NCI-H2196 (cell line): ENCODE data around the gene APOB.
A peak's percentile ranks its signal among the peaks of the same experiment; 100 is the strongest.

ENCODE experiments used
- DNase-seq: peaks from one replicate; lab custom pipeline; 2025; ENCODE audit not compliant: unreplicated experiment; lab: John Stamatoyannopoulos, UW

The APOB gene

GRCh38 chr2:21050164-21050563 lies 6.3 kb upstream of the APOB start:
- no peak for DNase-seq

GRCh38 chr2:21047141-21048009 lies 3.5 kb upstream of the APOB start:
- no peak for DNase-seq

DNA sequence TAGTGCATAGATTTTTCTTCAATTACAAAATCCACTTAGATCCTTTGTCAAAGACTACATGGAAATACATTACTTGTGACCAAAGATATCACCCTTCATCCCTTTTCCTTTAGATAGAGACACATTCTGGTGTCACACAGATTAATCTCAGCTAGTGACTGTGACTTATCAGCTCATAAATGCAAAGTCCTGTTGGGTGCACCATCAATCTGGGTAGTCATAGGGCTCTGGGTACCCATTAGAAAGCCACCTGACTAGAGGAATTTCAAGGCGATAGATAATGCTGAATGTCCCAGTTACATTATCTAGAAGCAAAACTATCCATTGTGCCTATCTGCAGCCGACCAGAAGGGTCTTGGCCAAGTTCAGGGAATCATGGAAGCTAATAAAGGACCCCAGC lies 2.6 kb upstream of the APOB start:
- DNase-seq: no peak

DNA sequence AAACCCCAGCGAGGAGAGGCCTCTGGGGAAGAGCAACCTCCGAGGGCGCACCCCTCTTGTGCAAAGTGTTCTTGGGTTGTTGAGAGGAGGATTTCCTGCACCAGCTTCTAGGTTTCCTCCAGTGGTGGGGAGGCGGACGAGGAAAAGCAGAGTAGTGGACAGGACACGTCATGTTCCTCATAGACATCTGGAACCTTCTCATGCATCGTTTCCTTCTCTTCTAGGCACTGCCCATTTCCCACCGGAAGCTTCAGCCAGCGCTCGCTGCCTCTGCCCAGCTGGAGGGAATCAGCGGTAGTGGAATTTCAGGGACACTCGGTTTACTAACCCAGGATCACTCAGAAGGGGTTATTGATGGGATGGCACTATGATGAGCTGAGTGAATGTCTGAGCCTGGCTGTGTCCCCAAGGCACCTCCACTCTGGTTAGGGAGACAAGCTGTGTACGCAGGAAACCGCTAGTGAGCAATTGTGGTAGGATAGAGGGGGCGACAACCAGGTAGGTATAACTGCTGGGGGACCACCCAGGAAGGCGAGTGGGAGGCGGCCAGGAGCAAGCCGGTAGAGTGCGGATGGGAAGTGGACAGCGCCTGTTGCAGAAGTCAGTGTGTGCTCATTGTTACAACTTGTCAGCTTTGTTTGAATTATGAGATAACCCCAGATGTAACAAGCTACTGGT lies 960 bp upstream of the APOB start:
- no peak for DNase-seq

DNA sequence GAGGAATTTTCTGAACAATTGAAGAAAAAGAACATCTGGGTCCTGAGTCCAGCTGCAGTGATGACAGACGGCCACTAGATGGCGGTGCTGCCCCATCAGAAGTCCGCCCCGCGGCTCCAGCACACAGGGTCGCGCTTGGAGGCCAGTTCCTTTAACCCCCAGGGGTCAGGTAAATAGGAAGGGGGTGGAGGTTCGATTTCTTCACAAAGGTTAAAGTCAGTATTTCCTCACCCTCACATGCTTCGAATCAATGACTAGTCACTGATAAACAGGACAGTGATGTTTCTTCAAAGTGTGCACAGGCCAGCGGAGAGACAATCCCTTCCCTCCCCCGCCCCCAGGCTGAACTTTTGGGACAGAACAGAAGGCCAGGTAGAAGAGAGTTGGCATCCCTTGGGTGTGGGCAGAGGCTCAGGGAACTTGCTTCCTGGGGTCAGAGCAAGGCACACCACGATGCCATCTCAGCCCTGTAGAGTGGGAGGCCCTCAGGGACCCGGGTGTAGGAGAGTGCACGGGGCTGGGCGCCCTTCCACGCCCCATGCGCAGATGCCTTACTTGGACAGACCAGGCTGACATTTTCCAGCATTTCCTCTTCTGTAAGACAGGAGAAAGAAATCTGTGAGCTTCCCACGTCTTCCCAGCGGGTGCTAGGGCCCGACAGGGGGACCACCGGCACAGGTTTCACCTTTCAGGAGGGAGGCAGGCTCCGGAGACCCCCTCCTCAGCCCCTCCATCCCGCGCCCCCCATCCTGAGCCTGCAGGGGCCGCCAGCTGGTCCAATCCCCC lies 722 bp downstream of the APOB start:
- peak; percentile 45 for DNase-seq

DNA sequence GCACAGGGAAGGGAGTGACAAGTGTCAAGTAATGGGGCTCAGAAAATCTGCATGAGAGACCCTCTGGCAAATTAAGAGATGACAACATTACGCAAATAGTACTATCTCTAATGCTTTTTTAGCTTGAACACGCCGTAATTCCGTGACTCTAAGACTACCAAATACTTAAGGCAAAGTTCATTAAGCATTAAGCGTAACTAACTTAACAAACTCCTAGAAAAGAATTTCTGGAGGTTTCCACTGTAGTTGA lies 1.2 kb downstream of the APOB start:
- no peak for DNase-seq

- no peak for DNase-seq
Observed at GRCh38 chr2:21041943-21042707, 1.7 kb downstream of the APOB start.

- no peak for DNase-seq
Observed at GRCh38 chr2:21041462-21041861, 2.4 kb downstream of the APOB start.

GRCh38 chr2:21040468-21041377 lies 3.1 kb downstream of the APOB start:
- no peak for DNase-seq

DNA sequence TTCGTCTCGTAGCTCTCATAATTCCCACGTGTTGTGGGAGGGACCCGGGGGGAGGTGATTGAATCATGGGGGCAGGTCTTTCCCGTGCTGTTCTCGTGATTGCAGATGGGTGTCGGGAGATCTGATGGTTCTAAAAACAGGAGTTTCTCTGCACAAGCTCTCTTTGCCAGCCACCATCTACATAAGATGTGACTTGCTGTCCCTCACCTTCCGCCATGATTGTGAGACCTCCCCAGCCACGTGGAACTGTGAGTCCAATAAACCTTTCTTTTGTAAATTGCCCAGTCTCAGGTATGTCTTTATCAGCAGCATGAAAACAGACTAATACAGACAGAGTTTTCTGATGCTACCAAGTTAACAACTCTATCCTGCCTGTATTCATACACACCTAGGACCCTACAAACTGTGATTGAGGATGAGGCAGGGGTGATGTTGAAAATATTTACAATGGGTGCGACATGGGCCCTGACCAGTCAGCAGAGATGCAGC lies 3.9 kb downstream of the APOB start:
- no peak for DNase-seq

DNA sequence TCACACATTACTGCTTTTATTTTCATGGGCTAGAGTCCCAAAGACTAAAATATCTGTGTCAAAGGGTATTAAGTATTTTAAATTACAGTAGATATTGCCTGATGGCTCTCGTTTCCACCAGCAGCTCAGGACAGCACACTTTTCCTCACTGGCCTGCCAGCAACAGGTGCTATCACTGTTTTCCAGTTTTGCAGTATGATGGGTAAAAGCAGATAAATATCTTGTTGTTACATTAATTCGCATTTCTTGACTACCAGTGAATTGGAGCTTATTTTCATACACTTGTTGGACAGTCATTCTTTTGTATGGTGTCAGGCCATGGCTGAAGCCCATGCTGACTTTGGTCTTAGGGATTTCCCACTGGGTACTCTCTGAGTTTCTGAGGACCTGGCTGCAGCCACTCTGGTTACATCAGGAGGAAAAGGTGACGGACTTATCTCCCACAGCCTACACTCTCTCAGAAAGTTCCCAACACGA lies 4.8 kb downstream of the APOB start:
- no peak for DNase-seq

- no peak for DNase-seq
Observed at GRCh38 chr2:21038403-21039073, 5.3 kb downstream of the APOB start.

GRCh38 chr2:21037671-21038108 lies 6.2 kb downstream of the APOB start:
- no peak for DNase-seq

DNA sequence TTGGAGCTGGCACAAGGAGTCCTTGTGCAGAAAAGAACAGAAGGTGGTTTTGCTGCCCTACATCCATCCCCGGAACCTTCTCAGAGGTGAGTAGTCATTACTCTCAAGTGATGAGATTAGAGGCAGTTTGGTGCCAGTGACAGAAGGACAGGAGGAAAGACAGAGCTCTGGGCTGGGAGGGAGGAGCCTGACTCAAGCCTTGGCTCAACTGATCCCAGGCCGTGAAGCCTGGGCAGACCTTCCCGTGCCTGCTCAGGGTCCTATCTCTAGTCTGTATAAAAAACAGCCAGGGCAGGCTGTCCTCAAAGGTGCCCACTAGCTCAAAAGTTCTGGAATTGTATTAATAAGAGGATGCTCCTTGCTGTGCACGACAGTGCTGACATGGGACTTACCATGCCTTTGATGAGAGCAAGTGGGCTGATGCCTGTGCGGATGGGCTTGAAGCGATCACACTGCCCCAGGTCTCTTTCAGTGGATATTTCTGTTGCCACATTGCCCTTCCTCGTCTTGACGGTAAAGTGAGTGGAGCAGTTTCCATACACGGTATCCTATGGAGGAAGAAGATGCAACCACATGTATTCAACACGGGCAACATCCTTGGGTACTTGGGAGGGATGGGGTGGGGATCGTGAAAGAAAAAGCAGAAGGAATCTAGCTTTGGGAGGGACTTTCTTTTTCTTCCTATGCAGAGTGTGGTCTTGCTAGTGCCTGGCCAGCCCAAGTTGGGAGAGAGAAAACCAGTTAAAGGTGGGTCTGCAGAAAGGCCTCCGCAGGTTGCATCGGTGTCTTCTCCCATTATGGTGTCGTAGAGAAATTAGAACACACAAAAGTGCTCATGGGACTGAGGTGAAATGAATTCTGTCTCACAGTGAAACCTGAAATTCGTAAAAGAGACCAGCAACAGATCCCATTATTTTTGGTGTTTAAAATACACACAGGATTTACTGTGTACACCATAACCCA lies 6.9 kb downstream of the APOB start:
- DNase-seq: no peak

DNA sequence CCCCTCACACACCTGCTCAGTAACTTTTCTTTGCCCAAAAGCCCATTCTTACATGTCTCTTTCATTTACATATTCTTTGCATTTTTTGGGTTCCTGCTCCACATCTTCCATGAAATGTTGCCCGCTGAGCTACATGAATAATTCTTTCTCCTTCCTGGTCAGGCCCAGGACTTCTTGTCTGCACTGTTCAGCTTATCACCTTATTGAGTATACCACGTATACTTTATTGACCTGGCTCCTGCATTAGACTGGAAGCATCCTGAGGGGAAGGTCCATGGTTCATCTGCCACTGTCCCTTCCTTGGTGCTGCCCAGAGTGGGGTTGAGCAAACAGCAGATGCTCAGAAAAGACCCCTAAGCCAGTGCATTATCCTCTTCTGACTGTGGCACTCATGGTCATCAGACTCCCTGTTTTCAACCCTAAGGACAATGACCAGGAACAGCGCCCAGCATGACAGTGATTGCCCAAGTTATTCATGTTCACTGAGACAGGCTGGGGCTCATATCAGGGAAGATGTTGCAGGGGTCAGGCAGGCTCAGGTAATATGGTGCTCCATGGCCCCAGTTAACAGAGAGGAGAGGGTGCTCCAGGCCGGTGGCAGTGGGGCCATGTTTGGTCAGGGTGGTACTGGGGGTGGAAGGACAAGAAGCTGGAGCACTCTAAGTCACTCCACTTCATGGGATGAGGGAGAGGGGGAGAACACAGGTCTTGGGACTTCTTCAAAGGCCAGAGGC lies 7.7 kb downstream of the APOB start:
- no peak for DNase-seq

- no peak for DNase-seq
Observed at GRCh38 chr2:21035282-21035973, 8.4 kb downstream of the APOB start.

DNA sequence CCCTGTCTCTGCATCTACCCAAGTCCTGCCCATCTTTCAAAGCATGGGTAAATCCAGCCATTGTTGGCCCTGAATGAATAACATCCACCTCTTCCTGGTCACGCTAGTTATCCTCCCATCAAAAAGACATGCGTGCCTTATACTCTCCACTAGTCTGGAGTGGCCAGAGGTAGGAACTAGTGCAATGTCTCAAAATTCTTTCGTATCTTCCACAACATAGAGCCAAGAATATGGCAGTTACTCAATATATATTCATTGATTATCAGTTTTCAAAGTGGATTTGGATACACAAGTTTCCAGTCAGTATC lies 8.9 kb downstream of the APOB start:
- DNase-seq: no peak
